ENCODE measurements around the gene LRRK1.

DNA sequence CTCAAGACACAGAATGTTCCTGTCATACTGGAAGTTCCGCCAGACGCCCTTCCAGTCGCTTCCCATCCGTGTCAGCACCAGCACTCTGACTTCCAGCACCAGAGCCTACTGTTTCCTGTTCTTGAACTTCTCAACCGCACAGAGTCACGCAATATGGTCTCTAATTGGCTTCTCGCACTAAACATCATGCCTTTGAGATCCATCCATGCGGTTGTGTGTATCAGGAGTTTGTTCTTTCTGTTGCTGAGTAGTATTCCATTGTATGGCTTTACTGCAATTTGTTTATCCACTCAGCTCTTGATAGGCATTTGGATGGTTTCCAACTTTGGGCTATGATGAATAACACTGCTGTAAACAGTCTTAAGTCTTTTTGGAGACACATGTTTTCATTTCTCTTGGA, 112.1 kb downstream of the LRRK1 start:
- TF ChIP-seq TEAD4 (CRISPR knock-in tag; IDR thresholded peaks at IDR 0.05), result no peak
- no peak for TF ChIP-seq NR2C2 (CRISPR knock-in tag; IDR thresholded peaks at IDR 0.05)
- no peak for TF ChIP-seq CTCF (IDR thresholded peaks at IDR 0.05)

Data from WTC11 (cell line).